T1000 (cell line): Measurements from ENCODE around the gene HTR2A.

Experiments used
- DNase-seq: peaks from one replicate; lab custom pipeline; 2025; ENCODE audit warnings: mixed read lengths; lab: John Stamatoyannopoulos, UW

The HTR2A gene

GRCh38 chr13:46896341-46897137 lies at the start of gene HTR2A:
Gene HTR2A (minus strand): TSS chr13:46897053. CDS start chr13:46895906, 1,147 bp downstream.
- DNase-seq = no peak

- DNase-seq = no peak
Measured at GRCh38 chr13:46936525-46936924, 39.7 kb upstream of the HTR2A start.

GRCh38 chr13:46934749-46935148 lies 37.9 kb upstream of the HTR2A start:
- no peak for DNase-seq

DNA sequence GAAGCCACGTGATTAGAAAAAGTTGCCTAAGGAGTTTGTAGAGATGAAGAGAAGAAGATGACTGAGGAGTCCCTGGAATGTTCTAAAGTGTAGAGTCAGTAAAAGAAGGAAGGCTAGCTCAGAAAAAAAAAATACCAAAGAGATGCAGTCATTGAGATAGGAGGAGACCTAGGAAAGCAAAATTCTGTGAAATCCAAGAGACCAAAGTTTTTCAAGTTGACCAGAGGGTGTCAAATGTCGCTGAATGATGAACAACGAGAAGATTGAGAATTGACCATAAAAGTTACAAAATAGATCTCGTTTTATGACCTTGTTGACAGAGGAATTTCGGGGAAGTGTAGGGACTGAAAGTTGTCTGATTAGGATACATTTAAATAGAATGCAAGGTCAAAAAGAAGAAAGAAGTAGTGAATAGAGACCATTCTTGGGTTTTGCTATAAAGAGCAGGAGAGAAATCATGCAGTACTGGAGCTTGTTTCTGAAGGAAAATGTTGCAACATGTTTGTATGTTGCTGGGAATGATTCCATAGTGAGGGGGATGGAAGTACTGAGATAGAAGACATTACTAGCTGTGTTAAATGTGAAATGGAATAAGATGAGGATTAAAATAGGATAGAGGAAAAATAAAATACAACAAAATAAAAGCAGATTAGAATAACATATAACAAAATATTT lies 30.2 kb upstream of the HTR2A start:
- no peak for DNase-seq

- no peak for DNase-seq
Measured at GRCh38 chr13:46925486-46925885, 28.6 kb upstream of the HTR2A start.

DNA sequence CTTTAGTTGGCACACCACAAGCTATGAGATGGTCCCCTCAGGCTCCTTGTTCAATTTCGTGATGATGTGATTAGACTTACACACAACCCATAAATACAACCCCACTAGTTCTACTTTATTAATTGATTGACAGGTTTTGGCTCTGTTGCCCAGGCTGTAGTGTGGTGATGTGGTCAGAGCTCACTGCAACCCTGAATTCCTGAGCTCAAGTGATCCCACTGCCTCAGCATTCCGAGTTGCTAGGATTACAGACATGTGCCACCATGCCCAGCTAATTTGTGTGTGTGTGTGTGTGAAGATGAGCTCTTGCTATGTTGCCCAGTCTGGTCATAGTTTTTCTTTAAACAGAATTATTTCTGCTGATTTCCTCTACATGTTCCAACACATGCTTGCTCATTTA lies 17.5 kb upstream of the HTR2A start:
- DNase-seq = no peak

GRCh38 chr13:46913757-46914156 lies 16.9 kb upstream of the HTR2A start:
- DNase-seq = no peak

- no peak for DNase-seq
Measured at GRCh38 chr13:46909042-46909441, 12.2 kb upstream of the HTR2A start.

DNA sequence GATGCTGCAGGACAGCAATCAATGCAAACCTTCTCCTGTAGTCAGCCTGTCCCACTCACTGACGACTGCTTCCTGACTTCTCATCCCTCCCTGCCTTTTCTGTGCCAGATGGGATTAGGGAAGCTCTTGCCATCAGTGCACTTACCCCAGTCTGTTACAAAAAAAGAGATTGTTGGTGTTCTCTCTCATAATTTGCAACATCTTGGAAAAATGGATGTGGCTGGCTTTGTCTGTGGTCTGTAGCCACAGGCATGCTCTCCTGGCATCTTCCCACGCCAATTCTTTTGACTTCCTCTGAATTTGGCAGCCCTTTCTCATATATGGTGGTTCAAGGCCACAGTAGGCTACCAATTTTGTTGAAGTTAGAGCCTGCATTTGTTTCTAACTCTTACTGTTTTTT lies 11.6 kb upstream of the HTR2A start:
- no peak for DNase-seq

DNA sequence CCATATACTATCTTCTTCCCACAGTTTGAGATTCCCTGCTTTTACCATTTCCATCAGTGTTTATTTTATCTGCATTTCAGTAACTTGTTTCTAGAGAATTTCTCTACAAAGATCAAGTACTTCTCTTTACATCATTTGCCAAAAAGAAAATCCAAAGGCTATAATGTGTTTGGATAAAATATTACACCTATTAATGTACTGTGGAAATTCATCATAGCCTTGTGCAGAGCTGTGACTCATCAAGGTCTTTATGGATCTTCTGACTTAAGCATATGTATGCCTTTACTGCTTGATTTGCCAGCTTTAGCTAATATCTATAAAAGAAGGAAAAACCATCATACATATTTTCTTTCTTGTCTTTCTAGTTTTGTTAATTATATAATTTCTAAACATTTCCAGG lies 9.6 kb upstream of the HTR2A start:
- DNase-seq = no peak

- no peak for DNase-seq
Measured at GRCh38 chr13:46905249-46905648, 8.4 kb upstream of the HTR2A start.

GRCh38 chr13:46903748-46904147 lies 6.9 kb upstream of the HTR2A start:
- DNase-seq = no peak

DNA sequence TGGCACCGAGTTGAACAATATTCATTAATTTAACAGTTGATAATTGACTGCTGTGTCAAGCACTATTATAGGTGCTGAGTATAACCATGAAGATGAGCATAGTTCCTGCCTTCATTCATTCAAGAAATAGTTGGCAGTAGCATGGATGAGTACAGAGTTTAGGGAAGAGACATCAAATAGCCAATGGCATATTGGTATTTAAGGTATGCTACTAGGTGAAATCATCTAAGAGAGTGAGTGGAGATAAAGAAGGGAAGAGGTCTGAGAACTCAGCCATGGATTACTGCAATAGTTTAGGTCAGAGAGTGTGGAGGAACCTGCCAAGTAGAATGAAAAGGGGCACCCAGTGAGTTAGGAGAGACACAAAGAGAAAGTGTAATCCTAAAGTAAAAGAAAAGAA lies 4.9 kb upstream of the HTR2A start:
- no peak for DNase-seq

GRCh38 chr13:46899801-46900200 lies 2.9 kb upstream of the HTR2A start:
- no peak for DNase-seq

- DNase-seq = no peak
Measured at GRCh38 chr13:46895381-46895780, 1.5 kb downstream of the HTR2A start.

- DNase-seq = no peak
Measured at GRCh38 chr13:46894568-46894967, 2.3 kb downstream of the HTR2A start.

GRCh38 chr13:46893798-46894560 lies 2.9 kb downstream of the HTR2A start:
- DNase-seq = peak; percentile 6

- no peak for DNase-seq
Measured at GRCh38 chr13:46893221-46893740, 3.6 kb downstream of the HTR2A start.

GRCh38 chr13:46885018-46885417 lies 11.8 kb downstream of the HTR2A start:
- no peak for DNase-seq

GRCh38 chr13:46884531-46884930 lies 12.3 kb downstream of the HTR2A start:
- no peak for DNase-seq

DNA sequence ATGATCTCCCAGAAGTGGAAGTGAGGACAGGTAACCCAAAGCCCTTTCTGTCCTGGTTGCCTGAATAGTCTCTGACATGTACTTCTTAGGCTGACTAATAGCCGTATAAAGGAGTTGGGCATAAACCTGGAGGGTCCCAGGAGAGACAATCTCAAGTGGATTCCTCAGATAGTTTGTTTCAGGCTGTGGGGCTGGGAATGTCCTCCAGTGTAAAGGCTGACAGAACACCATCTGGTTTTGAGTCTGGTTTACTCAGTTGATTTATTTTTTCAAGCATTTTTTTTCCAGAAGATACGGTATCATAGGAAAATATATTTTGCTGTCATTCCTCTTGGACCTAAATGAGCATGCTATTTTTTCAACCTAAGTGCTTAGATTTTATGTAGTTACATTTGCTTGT lies 15.2 kb downstream of the HTR2A start:
- DNase-seq = no peak

GRCh38 chr13:46874006-46874405 lies 22.8 kb downstream of the HTR2A start:
- no peak for DNase-seq

- no peak for DNase-seq
Measured at GRCh38 chr13:46871557-46871956, 25.3 kb downstream of the HTR2A start.
